NCI-H774 (cell line): Measurements from ENCODE around the gene SLC11A1.

Experiments used
- DNase-seq: peaks from one replicate; lab custom pipeline; 2025; lab: John Stamatoyannopoulos, UW

The SLC11A1 gene

GRCh38 chr2:218405086-218405745 lies 23.1 kb downstream of the SLC11A1 start:
- DNase-seq = no peak

GRCh38 chr2:218405746-218406208 lies 23.7 kb downstream of the SLC11A1 start:
- no peak for DNase-seq

- peak; percentile 92 for DNase-seq
These were observed 24.3 kb downstream of the SLC11A1 start for GRCh38 chr2:218406209-218406948.

GRCh38 chr2:218406949-218407618 lies 25.0 kb downstream of the SLC11A1 start:
- DNase-seq = peak; percentile 8

GRCh38 chr2:218407717-218408116 lies 25.6 kb downstream of the SLC11A1 start:
- no peak for DNase-seq

- DNase-seq = no peak
These were observed 36.2 kb downstream of the SLC11A1 start for GRCh38 chr2:218418321-218418716.

GRCh38 chr2:218418717-218419458 lies 36.8 kb downstream of the SLC11A1 start, which contains the start of gene VIL1:
Gene VIL1 (plus strand): TSS chr2:218419123. CDS start chr2:218423779, 4,656 bp downstream.
- no peak for DNase-seq

GRCh38 chr2:218419630-218420216 lies 37.6 kb downstream of the SLC11A1 start:
- no peak for DNase-seq

GRCh38 chr2:218421027-218421426 lies 39.0 kb downstream of the SLC11A1 start:
- DNase-seq = no peak

GRCh38 chr2:218422403-218423086 lies 40.5 kb downstream of the SLC11A1 start:
- DNase-seq = no peak

GRCh38 chr2:218423584-218423983 lies 41.5 kb downstream of the SLC11A1 start:
- DNase-seq = no peak

- DNase-seq = no peak
These were observed 43.5 kb downstream of the SLC11A1 start for GRCh38 chr2:218425531-218425930.

GRCh38 chr2:218427741-218428140 lies 45.7 kb downstream of the SLC11A1 start:
- no peak for DNase-seq

GRCh38 chr2:218428846-218429558 lies 46.9 kb downstream of the SLC11A1 start:
- DNase-seq = no peak

GRCh38 chr2:218429911-218430692 lies 48.0 kb downstream of the SLC11A1 start:
- no peak for DNase-seq

GRCh38 chr2:218430721-218431120 lies 48.6 kb downstream of the SLC11A1 start:
- DNase-seq = no peak

- DNase-seq = no peak
These were observed 49.8 kb downstream of the SLC11A1 start for GRCh38 chr2:218431878-218432277.

GRCh38 chr2:218432676-218433365 lies 50.7 kb downstream of the SLC11A1 start:
- no peak for DNase-seq

GRCh38 chr2:218434456-218434855 lies 52.4 kb downstream of the SLC11A1 start:
- no peak for DNase-seq
